ENCODE results near the gene SHANK1. TPM values are rescaled to one million over a fixed set of nuclear protein-coding genes. Genes with fewer than 3 reads are reported as not detected.

The SHANK1 gene
- total RNA-seq, 3 donors from 2014 or later (not counting 1 experiment from before 2014, with no cell fraction given), result 0.05 to 0.75 (median 0.20) TPM

GRCh38 chr19:50640368-50640767 is 79.2 kb downstream of the SHANK1 start:
- Histone ChIP-seq H3K27ac (ENCODE audit: low read length) (no peak overlapping the region), H3K36me3 (ENCODE audit: control insufficient read depth, insufficient read depth, low read length) (no peaks in the 10 kb centered on the region), H3K4me1 (ENCODE audit: control insufficient read depth, insufficient read depth, low read length) (peaks cover 12% of the 10 kb centered on the region), H3K9me3 (ENCODE audit: control insufficient read depth, insufficient read depth, low read length) (peaks cover 2% of the 10 kb centered on the region), H3K27me3 (ENCODE audit: control insufficient read depth, insufficient read depth, low read length) (peaks cover 13% of the 10 kb centered on the region), H3K4me3 (ENCODE audit: low read length) (no peak overlapping the region)
- no peak for ATAC-seq
- Mint-ChIP-seq H3K4me1 (peaks cover 0 to 12% of the 10 kb centered on the region in 2 donors), H3K9me3 (peaks cover 0 to 4% of the 10 kb centered on the region in 2 donors), H3K27me3 (ENCODE audit: low read depth in 2 of 2) (peaks cover 26 to 30% of the 10 kb centered on the region in 2 donors), H3K36me3 (no peaks in the 10 kb centered on the region), H3K27ac (no peak overlapping the region), H3K4me3 (no peak overlapping the region)
- DNase-seq, result no peak
- intact Hi-C loops (cut with micrococcal nuclease), result no loop called here
- WGBS (ENCODE audit: insufficient coverage), result 33% methylated on average over 2 of the region's 2 CpGs
- no peak for TF ChIP-seq CTCF (IDR thresholded peaks at IDR 0.05)

GRCh38 chr19:50639121-50640112 is 80.2 kb downstream of the SHANK1 start, which contains the start of gene SYT3:
SYT3 (minus strand) TSS chr19:50639881; CDS start chr19:50637411, 2,470 bp downstream.
- Mint-ChIP-seq H3K36me3 (no peaks in the 10 kb centered on the region), H3K27me3 (ENCODE audit: low read depth in 2 of 2) (peaks cover 26 to 30% of the 10 kb centered on the region in 2 donors), H3K9me3 (peaks cover 0 to 4% of the 10 kb centered on the region in 2 donors), H3K4me3 (peak within 1 kb of the TSS; percentile 76), H3K4me1 (peaks cover 0 to 12% of the 10 kb centered on the region in 2 donors), H3K27ac (no peak within 1 kb of the TSS)
- ATAC-seq (peak; percentile 50 to 85 (median 52)), DNase-seq (peak in 1 of 2 donors; percentile 62)
- Histone ChIP-seq H3K4me1 (ENCODE audit: control insufficient read depth, insufficient read depth, low read length) (peaks cover 12% of the 10 kb centered on the region), H3K36me3 (ENCODE audit: control insufficient read depth, insufficient read depth, low read length) (no peaks in the 10 kb centered on the region), H3K27ac (ENCODE audit: low read length) (no peak within 1 kb of the TSS), H3K9me3 (ENCODE audit: control insufficient read depth, insufficient read depth, low read length) (peaks cover 12% of the 10 kb centered on the region), H3K4me3 (ENCODE audit: low read length) (no peak within 1 kb of the TSS), H3K27me3 (ENCODE audit: control insufficient read depth, insufficient read depth, low read length) (peaks cover 13% of the 10 kb centered on the region)
- WGBS (ENCODE audit: insufficient coverage), result 5% methylated on average over 76 of the region's 76 CpGs
- intact Hi-C loops (cut with micrococcal nuclease), result no loop called here
- no peak for TF ChIP-seq CTCF (IDR thresholded peaks at IDR 0.05)

GRCh38 chr19:50638600-50638999 is 81.0 kb downstream of the SHANK1 start:
- peaks cover 26 to 30% of the 10 kb centered on the region in 2 donors for H3K27me3 Mint-ChIP-seq (ENCODE audit: low read depth in 2 of 2)
- peaks cover 20% of the 10 kb centered on the region for H3K9me3 ChIP-seq (ENCODE audit: control insufficient read depth, insufficient read depth, low read length)
- H3K4me1 ChIP-seq (ENCODE audit: control insufficient read depth, insufficient read depth, low read length), result peaks cover 12% of the 10 kb centered on the region
- intact Hi-C loops (cut with micrococcal nuclease), result no loop called here
- H3K27me3 ChIP-seq (ENCODE audit: control insufficient read depth, insufficient read depth, low read length), result peaks cover 13% of the 10 kb centered on the region
- H3K27ac ChIP-seq (ENCODE audit: low read length), result no peak overlapping the region
- DNase-seq (no peak), ATAC-seq (no peak)
- peaks cover 0 to 12% of the 10 kb centered on the region in 2 donors for H3K4me1 Mint-ChIP-seq
- no peak for TF ChIP-seq CTCF (IDR thresholded peaks at IDR 0.05)
- H3K27ac Mint-ChIP-seq, result no peak overlapping the region
- no peaks in the 10 kb centered on the region for H3K36me3 ChIP-seq (ENCODE audit: control insufficient read depth, insufficient read depth, low read length)
- no peak overlapping the region for H3K4me3 ChIP-seq (ENCODE audit: low read length)
- H3K4me3 Mint-ChIP-seq, result peak overlapping the region; percentile 21
- peaks cover 0 to 4% of the 10 kb centered on the region in 2 donors for H3K9me3 Mint-ChIP-seq
- H3K36me3 Mint-ChIP-seq, result peaks cover 8% of the 10 kb centered on the region
- WGBS (ENCODE audit: insufficient coverage), result 44% methylated on average over 10 of the region's 10 CpGs
